NK-92 (cell line): ENCODE data around the gene TTLL8.

Experiments
- DNase-seq: peaks from one replicate; lab custom pipeline; 2025; ENCODE audit not compliant: unreplicated experiment; lab: John Stamatoyannopoulos, UW

Gene TTLL8

DNA sequence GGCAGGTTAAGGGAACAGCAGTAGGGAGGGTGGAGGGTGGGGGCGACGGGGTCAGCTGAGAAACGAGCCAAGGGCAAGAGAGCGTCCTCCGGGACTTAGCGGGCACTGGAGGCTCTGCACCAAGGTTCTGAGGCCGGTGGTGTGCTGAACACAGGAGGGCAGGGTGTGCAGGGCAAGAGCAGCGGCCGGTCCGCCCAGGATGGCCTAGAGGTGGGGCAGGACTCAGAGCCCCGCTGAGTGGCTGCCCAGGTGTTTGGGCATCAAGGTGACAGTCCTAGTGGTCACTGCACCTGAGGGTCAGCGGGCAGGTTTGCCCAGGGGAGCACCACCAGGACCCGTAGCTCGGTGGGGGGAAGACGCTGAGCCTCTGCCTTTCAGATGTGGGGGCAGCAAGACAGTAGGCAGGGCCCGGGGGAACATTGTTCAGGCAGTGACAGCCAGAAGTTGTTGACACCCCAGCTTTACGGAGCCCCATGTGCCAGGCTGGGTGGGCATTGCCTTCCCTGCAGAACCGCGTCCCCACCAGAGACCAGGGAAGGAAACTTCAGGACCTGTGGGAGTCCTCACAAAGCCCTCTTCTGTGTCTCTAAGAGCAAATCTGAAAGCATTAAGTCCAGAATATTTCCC is 4.5 kb upstream of the TTLL8 start:
- DNase-seq: no peak

DNA sequence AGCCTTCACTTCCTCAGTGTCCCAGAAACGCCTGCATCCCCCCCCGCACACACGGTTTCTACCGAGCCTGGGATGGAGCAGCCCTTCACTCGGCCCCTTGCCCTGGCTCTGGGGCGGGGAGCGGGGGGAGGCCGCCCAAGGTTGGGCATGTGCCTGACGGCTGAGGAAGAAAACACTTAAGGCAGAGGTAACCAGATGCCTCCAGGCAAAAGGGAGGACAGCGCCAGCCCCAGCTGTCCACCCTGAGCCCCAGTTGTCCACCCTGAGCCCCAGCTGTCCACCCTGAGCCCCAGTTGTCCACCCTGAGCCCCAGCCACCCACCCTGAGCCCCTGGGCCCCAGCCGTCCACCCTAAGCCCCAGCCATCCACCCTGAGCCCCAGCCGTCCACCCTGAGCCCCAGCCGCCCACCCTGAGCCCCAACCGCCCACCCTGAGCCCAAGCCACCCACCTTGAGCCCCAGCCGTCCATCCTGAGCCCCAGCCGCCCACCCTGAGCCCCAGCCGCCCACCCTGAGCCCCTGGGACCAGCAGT is 3.8 kb upstream of the TTLL8 start:
- DNase-seq: no peak

DNA sequence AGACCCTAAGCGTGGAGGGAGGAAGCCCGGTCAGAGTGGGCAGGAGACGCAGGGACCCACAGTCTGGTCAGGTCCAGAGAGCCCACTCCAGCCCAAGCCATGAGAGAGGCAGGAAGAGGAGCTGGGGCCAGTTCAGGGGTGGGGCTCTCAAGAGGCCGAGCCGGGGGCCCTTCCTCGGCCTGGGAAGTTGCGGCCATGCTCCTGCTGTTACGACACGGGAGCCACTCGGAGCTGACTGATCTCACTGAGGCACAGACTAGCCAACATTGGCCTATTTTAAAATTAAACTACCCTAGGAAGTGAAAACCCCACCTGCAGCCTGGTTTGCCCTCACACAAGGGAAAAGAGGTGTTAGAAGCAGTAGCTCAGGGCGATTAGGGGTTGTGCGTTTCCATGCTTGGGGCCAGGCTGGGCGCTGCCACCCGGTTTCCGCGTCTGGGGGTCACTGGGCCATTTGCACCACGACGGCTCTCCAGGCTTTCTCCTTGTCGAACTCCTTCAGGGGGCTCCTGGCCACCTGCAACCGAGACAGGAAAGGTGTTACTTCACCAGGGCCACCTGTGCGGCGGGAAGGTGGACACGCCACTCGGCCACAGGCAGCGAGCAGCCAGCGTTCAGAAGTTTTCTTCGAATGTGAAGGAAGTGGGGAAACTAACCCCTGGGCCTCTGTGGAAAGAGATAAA is 3.2 kb upstream of the TTLL8 start:
- DNase-seq: no peak

DNA sequence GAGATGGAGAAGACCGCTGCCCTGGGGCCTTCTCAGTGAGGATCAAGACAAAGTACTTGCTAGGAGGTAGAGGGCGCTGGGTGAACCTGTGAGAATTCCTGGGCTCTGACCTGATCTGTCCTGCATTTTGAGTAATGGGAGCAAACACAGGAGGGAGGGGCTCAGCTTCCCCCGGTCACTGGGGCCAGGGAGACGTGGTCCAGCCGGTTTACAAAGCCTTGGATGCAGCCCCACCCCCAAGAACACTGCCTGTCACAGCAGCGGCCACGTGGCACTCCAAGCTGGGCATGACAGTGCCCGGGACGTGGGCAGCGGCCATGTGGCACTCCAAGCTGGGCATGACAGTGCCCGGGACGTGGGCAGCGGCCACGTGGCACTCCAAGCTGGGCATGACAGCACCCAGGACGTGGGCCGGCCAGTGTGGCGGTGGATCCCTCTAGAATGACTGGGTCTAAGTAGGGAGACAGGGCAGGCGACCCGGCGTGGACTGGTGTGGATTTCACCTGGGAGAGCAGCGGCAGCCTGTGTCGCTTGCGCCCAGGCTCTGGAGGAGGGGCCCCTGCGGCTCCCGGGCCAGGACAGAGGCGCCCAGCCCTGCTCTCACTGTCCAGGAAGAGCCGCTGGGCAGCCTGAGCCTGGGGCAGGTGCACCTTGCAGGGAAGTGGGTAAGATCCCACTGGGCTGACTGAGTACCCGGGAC is 2.5 kb upstream of the TTLL8 start:
- no peak for DNase-seq

DNA sequence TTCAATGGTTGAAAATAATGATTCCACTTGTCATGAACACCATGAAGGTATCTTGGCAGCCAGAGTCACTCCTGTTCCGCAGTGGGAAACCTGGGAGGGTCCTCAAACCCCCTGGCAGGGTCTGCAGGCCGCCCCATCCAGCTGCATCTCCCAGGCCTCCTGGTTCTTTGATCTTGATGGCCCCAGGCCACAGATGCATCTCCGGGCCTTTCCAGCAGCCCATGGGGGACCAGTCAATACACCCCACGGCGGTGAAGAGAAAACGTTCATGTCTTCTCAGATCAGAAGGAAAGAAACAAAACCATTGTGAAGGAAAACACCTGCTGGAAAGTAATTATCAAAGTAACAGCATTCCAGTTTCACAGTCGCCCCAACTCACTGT is 1.8 kb upstream of the TTLL8 start:
- DNase-seq: no peak

DNA sequence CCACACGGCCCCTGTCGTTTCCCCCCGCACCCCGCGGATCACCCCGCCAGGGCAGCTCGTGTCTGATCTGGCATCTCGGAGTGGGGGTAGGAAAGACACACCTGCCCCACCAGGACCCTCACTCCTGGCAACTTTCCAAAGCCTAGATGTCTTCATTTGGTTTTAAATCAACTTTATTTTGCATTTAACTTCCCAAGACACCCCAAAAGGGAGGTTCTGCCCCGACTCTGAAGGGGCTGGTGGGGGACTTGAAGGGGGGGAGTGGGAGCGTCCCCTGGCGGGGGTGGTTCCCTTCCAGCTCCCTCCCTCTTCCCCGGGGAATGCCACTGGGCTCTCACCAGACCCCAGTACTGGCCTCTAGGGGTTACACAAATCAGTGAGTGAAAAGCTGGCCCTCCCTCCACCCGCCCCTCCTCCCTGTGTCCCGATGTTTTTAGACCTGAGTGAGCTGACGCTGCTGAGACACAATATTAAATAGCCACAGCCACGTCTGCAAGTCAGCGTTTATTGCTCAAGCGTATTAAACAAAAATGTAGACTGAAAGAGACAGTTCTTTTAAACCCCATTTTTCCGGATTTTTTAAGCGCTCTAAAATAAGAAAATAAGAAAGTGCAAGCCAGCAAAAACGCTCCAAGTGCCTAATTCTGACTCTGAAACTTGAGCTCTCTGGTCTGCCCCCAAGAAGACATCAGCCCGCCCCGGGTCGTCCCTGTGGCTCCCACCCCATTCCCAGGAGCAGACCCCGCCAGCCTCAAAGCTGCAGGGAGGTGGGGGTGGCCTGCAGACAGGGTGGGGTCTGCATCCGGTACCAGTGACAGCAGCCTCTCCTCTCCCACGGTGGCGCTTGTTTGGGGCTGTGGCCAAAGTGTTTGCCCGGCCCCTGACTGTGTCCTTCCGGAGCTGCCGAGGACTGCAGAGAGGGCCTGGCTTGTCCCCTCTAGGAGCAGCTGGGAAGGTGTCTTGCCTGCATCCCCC is 1.1 kb upstream of the TTLL8 start:
- no peak for DNase-seq

DNA sequence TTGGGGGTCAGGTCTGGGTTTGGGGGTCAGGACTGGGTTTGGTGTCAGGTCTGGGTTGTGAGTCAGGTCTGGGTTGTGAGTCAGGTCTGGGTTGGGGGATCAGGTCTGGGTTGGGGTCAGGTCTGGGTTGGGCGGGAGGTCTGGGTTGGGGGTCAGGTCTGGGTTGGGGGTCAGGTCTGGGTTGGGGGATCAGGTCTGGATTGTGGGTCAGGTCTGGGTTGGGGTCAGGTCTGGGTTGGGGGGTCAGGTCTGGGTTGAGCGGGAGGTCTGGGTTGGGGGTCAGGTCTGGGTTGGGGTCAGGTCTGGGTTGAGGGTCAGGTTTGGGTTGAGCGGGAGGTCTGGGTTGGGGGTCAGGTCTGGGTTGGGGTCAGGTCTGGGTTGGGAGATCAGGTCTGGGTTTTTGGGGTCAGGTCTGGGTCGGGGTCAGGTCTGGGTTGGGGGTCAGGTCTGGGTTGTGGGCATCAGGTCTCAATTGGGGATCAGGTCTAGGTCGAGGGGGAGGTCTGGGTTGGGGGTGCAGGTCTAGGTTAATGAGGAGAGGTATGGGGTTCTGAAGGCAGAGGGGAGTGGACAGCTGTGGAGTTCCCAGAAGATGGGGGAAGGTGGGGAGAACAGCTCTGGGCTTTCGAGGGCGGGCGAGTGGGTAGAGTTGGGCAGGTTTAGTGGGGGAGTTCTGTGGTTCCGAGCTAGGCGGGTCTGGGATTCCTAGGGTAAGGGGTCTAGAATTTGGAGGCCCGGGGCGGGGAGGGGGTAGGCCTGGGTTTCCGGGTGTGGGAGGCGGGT is 629 bp downstream of the TTLL8 start:
- no peak for DNase-seq

DNA sequence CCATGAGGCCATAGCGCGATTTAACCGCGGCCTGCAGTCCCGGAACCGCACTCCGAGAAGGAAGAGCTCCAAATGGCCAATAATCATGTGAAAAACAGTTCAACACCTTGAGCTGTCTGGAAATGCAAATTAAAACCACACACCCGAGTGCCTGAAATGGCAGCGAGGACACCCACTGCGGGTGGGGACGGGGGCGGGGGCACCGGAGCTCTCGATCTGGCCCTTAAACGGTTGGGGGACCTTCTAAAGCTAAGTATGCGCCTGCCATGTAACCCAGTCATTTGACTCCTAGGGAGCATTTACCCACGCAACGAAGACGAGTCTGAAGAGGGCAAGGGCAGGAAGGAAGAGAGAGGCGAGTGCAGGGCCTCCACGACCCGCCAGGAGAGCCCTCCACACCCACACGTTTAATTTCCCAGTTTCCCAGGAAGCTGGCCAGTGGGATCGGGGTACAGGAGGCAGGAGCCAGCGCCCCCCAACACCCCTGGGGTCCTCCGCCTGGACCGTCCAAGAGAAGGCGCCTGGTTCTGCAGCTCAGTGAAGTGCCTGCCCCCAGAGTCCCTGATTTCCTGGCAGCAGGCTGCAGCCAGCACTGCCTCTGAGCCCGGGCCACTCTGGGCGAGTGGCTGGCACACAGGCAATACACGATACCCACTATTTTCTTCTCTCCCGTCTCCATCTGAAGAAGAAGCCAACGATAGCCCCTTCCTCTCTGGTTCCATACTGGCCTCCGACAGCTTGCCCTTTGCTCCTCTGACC is 1.7 kb downstream of the TTLL8 start:
- no peak for DNase-seq

DNA sequence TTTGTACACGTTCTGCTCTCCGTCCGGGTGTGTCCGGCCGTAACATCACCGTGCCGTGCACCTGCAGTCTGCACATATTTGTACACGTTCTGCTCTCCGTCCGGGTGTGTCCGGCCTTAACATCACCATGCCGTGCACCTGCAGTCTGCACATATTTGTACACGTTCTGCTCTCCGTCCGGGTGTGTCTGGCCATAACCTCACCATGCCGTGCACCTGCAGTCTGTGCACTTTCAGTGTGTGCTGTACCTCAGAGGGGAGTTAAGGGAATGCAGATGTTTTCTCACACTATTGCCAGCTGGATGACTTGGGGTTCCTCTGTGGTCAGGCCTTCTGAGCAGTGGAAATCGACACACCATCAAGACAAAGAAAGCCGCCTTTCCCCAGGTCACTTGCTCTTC is 4.2 kb downstream of the TTLL8 start:
- DNase-seq: no peak

DNA sequence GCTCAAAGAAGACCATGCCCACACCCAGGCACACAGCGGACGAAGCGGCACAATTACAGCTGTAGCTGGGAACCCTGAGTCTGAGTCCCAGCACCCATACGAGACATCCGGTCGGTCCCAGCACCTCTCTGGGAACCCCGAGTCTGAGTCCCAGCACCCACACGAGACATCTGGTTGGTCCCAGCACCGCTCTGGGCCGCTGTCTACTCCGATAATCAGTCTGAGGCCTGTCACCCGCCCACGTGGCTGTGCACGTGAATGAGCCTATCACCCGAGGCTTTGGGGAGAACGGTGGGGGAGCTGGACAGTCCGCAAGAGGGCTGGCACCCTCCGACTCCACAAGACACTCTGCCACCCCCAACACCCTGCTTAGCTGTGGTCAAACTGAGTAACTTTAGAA is 6.2 kb downstream of the TTLL8 start:
- DNase-seq: no peak

DNA sequence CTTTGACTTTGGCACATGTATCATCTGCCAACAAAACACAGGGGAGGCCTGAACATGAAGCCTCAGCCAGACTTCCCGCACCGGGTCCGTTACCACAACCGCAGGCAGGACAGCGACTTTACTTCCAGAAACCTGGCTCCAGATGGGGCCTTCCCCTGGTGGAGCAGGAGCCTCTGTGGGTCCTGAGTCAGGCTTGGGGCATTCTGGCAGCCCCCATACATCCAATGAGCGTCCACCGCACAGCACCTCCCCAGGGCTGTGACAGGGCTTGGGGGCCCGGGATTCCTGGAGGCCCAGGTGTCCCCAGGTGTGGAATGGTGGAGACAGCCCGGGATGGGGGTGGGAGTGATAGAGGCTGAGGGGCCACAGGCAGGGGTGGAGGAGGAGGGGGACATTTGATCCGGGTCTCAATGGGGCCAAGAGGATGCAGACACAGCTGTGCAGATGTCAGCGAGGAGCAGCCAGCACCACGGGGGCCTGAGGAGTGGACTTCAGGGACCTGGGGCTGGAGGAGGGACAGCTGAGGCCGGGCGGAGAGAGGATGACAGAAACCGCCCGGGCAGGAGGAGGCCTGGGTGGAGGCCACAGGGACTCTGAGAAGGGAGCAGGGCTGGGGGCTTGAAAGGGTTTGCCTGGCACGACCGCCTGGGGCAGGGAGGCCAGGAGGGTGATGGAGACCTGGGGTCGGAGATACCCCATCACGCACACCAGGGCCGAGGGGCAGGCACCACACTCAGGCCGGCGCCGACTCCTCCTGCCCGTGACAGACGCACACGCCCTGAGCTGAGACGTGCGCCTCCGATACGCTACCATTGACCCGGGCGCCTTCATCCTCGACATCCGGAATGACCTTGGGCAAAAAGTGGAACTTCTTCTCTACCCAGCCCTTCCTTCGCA is 8.6 kb downstream of the TTLL8 start:
- DNase-seq: no peak

DNA sequence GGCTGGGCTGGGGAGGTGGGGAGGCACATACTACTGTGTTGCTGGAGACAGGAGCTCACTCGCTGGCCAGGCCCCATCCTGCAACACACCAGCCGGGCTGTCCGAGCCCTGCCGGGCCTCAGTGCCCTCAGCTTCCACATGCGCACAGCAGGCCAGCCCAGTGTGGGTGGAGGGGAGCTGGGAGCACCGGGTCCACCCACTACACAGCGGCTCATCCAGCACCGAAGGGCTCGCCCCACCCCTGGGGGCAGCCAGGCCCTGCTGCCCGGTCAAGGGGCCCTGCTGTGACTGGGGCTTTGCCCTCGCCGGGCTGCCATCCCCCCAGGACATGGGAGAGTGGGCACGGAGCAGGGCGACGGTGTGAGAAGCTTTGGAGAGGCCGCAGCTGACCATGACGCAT is 9.3 kb downstream of the TTLL8 start:
- DNase-seq: no peak

DNA sequence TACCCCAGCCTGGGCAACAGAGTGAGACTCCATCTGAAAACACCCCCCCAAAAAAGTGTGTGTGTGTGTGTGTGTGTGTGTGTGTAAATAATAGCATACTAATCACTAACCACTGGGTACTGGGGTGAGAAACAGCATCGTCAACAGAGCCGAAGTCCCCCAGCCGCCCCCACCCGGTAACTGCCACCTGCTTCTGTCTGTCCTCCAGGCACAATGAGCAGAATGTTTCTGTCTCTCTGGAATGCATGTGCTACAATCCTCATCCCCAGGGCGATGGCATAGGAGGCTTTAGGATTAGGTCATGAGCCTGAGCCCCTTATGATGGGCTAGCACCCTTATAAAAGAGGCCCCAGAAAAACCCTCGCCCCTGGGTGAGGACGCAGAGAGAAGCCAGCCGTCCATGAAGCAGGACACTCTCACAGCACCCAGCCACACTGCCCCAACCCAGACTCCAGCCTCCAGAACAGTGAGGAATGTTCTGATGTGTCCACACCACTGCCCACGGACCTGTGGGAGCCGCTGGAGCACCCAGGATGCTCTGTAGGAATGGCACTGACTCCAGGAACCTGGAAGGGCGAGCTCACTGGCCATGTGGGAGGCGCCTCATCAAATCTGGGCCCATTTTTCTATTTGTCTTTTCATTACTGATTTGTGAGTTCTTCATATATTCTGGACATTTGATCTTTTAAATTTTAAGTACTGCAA is 9.9 kb downstream of the TTLL8 start:
- DNase-seq: no peak

DNA sequence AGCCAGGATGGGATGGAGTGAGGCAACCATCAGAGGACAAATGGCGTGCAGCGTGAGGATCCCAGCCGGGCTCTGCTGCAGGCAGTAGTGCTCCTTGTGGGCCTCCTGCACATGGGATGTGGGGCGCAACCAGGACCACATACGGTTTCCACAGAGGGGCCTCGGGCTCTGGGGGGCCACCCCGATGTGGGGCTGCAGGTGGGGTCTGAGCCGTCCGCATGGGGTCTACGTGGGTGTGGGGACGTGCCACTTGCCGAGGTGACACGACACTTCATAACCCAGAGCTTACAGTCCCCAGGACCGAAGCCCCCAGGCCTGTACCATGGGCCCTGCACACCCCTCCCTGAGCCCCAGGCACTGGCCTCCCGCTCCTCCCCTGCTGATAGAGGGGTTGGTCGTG is 10.8 kb downstream of the TTLL8 start:
- DNase-seq: no peak

DNA sequence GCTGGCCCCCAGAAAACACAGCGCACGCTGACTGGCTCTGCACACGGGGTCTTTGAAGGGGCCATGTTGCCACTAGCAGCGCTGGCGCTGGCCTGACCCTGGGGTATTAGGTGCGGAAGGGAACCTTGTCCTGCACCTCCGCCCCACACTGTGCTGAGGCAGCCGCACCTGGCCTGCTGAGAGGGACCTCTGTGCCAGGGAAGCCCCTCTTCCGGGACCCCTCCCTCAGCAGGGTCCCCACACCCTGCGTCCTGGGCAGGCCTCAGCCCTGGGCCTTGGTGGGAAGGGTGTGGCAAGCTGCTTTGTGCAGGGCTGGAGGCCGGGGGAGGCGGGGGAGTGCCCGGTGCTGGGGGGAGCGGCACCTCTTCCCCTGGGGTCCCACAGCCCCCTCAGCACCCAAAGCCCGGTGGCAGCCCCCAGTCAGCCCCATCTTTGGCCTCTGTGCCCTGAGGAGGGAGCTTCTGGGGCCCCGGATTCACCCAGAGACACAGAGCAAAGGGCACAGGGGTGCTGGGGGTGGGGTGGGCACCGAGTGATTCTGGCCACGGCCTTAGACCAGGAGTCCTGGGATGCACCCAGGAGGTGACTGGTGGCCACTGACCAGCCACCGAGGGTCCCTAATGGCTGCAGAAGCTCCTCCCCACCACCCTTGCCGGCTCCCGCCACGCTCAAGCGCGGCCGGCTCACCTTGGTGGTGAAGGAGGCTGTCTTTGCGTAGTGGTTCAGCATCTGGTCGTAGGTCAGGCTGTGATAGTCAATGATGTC is 11.4 kb downstream of the TTLL8 start:
- DNase-seq: no peak

DNA sequence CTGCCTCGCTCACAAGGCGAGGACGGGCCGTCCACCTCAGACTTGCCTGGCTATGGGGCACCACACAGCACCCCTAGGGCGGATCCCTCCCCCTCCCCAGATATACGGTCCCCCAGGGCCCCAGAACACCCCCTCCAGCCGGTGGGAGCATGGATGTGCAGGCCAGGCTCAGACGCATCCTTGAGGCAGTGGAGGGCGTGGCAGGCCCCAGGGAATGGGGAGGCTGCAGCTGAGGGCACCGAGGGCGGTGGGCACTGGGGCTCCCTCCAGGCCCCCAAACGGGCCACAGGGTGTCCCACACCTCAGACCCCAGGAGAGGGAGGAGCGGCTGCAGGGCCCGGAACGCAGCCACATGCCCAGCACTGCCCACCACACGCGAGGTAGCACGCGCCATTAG is 12.1 kb downstream of the TTLL8 start:
- DNase-seq: no peak
